ENCODE measurements around the gene PTPRM. TPM values are rescaled to one million over a fixed set of nuclear protein-coding genes. Genes with fewer than 3 reads are reported as not detected.

The PTPRM gene
- total RNA-seq, 1 donor from 2014 or later: 13.9 TPM

DNA sequence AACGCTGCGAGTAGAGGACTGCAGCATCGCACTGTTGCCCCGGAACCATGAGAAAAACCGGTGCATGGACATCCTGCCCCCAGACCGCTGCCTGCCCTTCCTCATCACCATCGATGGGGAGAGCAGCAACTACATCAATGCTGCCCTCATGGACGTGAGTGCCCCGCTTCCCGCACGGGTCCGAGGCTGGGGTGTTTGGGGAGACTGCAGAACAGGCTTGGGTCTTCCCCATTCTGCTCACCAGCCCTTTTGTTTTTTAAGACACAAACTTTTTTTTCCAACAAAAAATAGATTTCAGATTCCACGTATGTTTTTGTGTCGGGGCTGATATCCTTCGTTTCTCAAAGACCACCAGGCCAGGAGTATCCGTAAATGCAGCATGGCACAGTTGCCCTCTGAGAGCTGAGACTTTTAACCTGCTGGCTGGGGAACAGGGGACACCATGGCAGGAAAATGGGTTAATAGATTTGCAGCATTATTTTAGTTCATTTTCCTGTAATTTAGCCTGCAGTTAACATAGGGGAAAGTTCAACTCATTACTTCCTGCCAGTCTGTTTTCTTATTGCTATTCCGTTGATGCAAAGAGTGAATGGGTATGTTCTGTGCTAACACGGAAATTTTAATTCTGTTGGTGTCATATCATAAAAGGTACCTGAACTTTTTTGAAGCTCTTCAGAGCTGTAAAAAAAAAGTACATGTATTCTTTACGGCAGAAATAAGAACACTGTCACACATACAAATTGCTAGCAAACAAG, 812.2 kb downstream of the PTPRM start:
- H3K27ac Mint-ChIP-seq: no peak overlapping the region
- H3K36me3 Mint-ChIP-seq: peaks cover 5% of the 10 kb centered on the region
- Histone ChIP-seq H3K4me2 (no peak overlapping the region), H3K27me3 (no peaks in the 10 kb centered on the region), H3F3A (ENCODE audit: low read depth) (peaks cover 9% of the 10 kb centered on the region), H3K36me3 (no peaks in the 10 kb centered on the region), H3K27ac (no peak overlapping the region), H2AFZ (replicated peaks) (no peak overlapping the region), H3K9ac (no peak overlapping the region), H3K9me3 (ENCODE audit: low read depth) (no peaks in the 10 kb centered on the region), H3K4me1 (peaks cover 16% of the 10 kb centered on the region), H3K79me2 (ENCODE audit: low read depth) (no peaks in the 10 kb centered on the region), H4K20me1 (ENCODE audit: low read depth) (no peaks in the 10 kb centered on the region), H3K4me3 (no peak overlapping the region)
- peaks cover 3% of the 10 kb centered on the region for H3K4me1 Mint-ChIP-seq
- H3K27me3 Mint-ChIP-seq (ENCODE audit: insufficient read depth, low read depth): no peaks in the 10 kb centered on the region
- no peak overlapping the region for H3K4me3 Mint-ChIP-seq
- TF ChIP-seq, protein P1, sequence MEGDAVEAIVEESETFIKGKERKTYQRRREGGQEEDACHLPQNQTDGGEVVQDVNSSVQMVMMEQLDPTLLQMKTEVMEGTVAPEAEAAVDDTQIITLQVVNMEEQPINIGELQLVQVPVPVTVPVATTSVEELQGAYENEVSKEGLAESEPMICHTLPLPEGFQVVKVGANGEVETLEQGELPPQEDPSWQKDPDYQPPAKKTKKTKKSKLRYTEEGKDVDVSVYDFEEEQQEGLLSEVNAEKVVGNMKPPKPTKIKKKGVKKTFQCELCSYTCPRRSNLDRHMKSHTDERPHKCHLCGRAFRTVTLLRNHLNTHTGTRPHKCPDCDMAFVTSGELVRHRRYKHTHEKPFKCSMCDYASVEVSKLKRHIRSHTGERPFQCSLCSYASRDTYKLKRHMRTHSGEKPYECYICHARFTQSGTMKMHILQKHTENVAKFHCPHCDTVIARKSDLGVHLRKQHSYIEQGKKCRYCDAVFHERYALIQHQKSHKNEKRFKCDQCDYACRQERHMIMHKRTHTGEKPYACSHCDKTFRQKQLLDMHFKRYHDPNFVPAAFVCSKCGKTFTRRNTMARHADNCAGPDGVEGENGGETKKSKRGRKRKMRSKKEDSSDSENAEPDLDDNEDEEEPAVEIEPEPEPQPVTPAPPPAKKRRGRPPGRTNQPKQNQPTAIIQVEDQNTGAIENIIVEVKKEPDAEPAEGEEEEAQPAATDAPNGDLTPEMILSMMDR (IDR thresholded peaks at IDR 0.05): no peak
- TF ChIP-seq EZH2 (IDR thresholded peaks at IDR 0.05) (no peak), EZH2phosphoT487 (IDR thresholded peaks at IDR 0.05) (no peak)
- H3K9me3 Mint-ChIP-seq: no peaks in the 10 kb centered on the region
- DNase-seq (ENCODE audit: low spot score): no peak

DNA sequence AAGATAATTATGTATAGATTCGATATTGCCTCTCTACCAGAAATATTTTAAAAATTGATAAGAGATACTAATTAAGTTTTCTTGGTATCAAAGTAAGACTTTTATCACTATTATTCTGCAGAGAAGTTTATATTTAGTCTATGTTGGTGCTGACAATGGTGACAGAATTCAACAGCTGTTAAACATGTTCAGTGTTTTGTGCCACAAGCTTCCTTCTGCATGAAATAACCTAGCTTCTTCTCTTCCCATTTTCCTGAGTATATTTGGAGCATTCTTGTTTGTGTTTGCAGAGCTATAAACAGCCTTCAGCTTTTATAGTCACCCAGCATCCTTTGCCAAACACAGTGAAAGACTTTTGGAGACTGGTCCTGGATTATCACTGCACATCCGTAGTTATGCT, 812.9 kb downstream of the PTPRM start:
- no peak overlapping the region for H3K4me3 ChIP-seq
- no peak overlapping the region for H3K4me3 Mint-ChIP-seq
- DNase-seq (ENCODE audit: low spot score): no peak
- peaks cover 16% of the 10 kb centered on the region for H3K4me1 ChIP-seq
- H3K9ac ChIP-seq: no peak overlapping the region
- H3K27ac Mint-ChIP-seq: no peak overlapping the region
- no peaks in the 10 kb centered on the region for H3K9me3 Mint-ChIP-seq
- no peaks in the 10 kb centered on the region for H3K9me3 ChIP-seq (ENCODE audit: low read depth)
- H3F3A ChIP-seq (ENCODE audit: low read depth): peaks cover 9% of the 10 kb centered on the region
- H4K20me1 ChIP-seq (ENCODE audit: low read depth): no peaks in the 10 kb centered on the region
- no peaks in the 10 kb centered on the region for H3K27me3 ChIP-seq
- H3K4me1 Mint-ChIP-seq: peaks cover 3% of the 10 kb centered on the region
- no peak overlapping the region for H3K4me2 ChIP-seq
- no peaks in the 10 kb centered on the region for H3K79me2 ChIP-seq (ENCODE audit: low read depth)
- TF ChIP-seq EZH2phosphoT487 (IDR thresholded peaks at IDR 0.05) (no peak), EZH2 (IDR thresholded peaks at IDR 0.05) (no peak)
- TF ChIP-seq, protein P1 (IDR thresholded peaks at IDR 0.05): no peak
- H3K36me3 Mint-ChIP-seq: peaks cover 8% of the 10 kb centered on the region
- no peak overlapping the region for H2AFZ ChIP-seq (replicated peaks)
- H3K27ac ChIP-seq: no peak overlapping the region
- no peaks in the 10 kb centered on the region for H3K27me3 Mint-ChIP-seq (ENCODE audit: insufficient read depth, low read depth)
- H3K36me3 ChIP-seq: no peaks in the 10 kb centered on the region

DNA sequence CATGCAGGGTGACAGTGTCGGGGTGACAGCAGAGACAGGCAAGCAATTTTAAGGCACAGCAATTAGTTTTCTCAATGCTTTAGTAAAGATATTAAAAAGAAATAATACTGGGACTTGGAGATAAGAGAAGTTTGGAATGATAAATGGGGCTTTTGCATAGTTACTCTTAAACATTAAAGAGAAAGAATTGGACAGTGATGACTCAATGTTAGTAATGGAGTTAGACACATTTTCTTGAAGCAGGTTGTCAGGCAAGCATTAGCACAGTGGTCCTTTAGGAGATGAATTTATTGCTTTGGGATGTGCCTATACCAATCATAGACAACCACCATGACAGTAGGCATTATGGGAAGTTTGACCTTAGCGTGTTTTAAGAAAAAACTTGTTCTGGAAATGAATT, 813.8 kb downstream of the PTPRM start:
- Histone ChIP-seq H3K4me1 (peaks cover 16% of the 10 kb centered on the region), H3K9me3 (ENCODE audit: low read depth) (no peaks in the 10 kb centered on the region), H3K27ac (no peak overlapping the region), H3K27me3 (no peaks in the 10 kb centered on the region), H3K36me3 (no peaks in the 10 kb centered on the region), H3K9ac (no peak overlapping the region), H4K20me1 (ENCODE audit: low read depth) (no peaks in the 10 kb centered on the region), H3K4me3 (no peak overlapping the region), H3K4me2 (no peak overlapping the region), H2AFZ (replicated peaks) (no peak overlapping the region), H3F3A (ENCODE audit: low read depth) (peaks cover 9% of the 10 kb centered on the region), H3K79me2 (ENCODE audit: low read depth) (no peaks in the 10 kb centered on the region)
- H3K36me3 Mint-ChIP-seq: peaks cover 8% of the 10 kb centered on the region
- H3K27ac Mint-ChIP-seq: no peak overlapping the region
- H3K4me3 Mint-ChIP-seq: no peak overlapping the region
- H3K4me1 Mint-ChIP-seq: no peaks in the 10 kb centered on the region
- no peak for DNase-seq (ENCODE audit: low spot score)
- no peaks in the 10 kb centered on the region for H3K9me3 Mint-ChIP-seq
- H3K27me3 Mint-ChIP-seq (ENCODE audit: insufficient read depth, low read depth): no peaks in the 10 kb centered on the region
- TF ChIP-seq, protein P1 (IDR thresholded peaks at IDR 0.05): no peak
- no peak for TF ChIP-seq EZH2 (IDR thresholded peaks at IDR 0.05)
- TF ChIP-seq EZH2phosphoT487 (IDR thresholded peaks at IDR 0.05): no peak

All from neural progenitor cell (in vitro differentiated cells).